ENCODE data around the gene ACCSL. TPM values are rescaled to one million over a fixed set of nuclear protein-coding genes. Genes with fewer than 3 reads are reported as not detected.

Gene ACCSL
- total RNA-seq, 1 experiment from 2014 or later, result not detected

- TF ChIP-seq EZH2 (IDR thresholded peaks at IDR 0.05; ENCODE audit: low read length, unreplicated experiment) (no peak), EZH2phosphoT487 (IDR thresholded peaks at IDR 0.05; ENCODE audit: borderline replicate concordance, low read length) (no peak)
- TF ChIP-seq, protein P1, sequence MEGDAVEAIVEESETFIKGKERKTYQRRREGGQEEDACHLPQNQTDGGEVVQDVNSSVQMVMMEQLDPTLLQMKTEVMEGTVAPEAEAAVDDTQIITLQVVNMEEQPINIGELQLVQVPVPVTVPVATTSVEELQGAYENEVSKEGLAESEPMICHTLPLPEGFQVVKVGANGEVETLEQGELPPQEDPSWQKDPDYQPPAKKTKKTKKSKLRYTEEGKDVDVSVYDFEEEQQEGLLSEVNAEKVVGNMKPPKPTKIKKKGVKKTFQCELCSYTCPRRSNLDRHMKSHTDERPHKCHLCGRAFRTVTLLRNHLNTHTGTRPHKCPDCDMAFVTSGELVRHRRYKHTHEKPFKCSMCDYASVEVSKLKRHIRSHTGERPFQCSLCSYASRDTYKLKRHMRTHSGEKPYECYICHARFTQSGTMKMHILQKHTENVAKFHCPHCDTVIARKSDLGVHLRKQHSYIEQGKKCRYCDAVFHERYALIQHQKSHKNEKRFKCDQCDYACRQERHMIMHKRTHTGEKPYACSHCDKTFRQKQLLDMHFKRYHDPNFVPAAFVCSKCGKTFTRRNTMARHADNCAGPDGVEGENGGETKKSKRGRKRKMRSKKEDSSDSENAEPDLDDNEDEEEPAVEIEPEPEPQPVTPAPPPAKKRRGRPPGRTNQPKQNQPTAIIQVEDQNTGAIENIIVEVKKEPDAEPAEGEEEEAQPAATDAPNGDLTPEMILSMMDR (conservative IDR thresholded peaks at IDR 0.05; ENCODE audit: low read depth, low read length), result no peak
These were observed 60.5 kb downstream of the ACCSL start for GRCh38 chr11:44108260-44108659.

More at GRCh38 chr11:44108260-44108659, 60.5 kb downstream of the ACCSL start:
- DNase-seq, result no peak
- ChIA-PET CTCF (no interaction called here), POLR2A (ENCODE audit: unreplicated experiment) (no interaction called here)
- intact Hi-C loops (cut with micrococcal nuclease), result no loop called here
- Histone ChIP-seq H3K27ac (ENCODE audit: low read length) (no peak overlapping the region), H3K4me1 (ENCODE audit: insufficient read depth, low read length) (no peaks in the 10 kb centered on the region), H3K36me3 (ENCODE audit: low read depth, low read length) (peaks cover 3% of the 10 kb centered on the region; the same call in 1 of the 2 replicates), H3K9ac (ENCODE audit: low read length) (no peak overlapping the region), H3F3A (ENCODE audit: low read length, unreplicated experiment) (no peaks in the 10 kb centered on the region), H3K27me3 (ENCODE audit: low read length) (no peaks in the 10 kb centered on the region), H2AFZ (ENCODE audit: low read length) (no peak overlapping the region), H3K79me2 (ENCODE audit: low read length) (peaks cover 4% of the 10 kb centered on the region; the same call in 1 of the 2 replicates), H3K9me3 (ENCODE audit: low read length) (no peaks in the 10 kb centered on the region), H3K9me2 (replicated peaks; ENCODE audit: low read length) (no peaks in the 10 kb centered on the region), H3K4me3 (ENCODE audit: low read length) (no peak overlapping the region), H3K4me2 (ENCODE audit: low read length) (no peak overlapping the region), H4K20me1 (ENCODE audit: low read length) (no peaks in the 10 kb centered on the region)
- BruUV-seq (replicated peaks), result no TSS peak
- ATAC-seq, result no peak

Other genes with a start within 250 kb of the ACCSL start
- 55.5 and 60.2 TPM in 2 replicates for gene ALKBH3, start 167.2 kb upstream of the ACCSL start, total RNA-seq (2014; rRNA removed)
- gene C11orf96, start 105.3 kb upstream of the ACCSL start, total RNA-seq (2014; rRNA removed), result 0.69 TPM in 1 of 2 replicates, not detected in the other
- gene ACCS, start 18.3 kb downstream of the ACCSL start, total RNA-seq (2014; rRNA removed), result 3.8 and 7.5 TPM in 2 replicates
- 74.2 and 77.0 TPM in 2 replicates for gene EXT2, start 47.7 kb downstream of the ACCSL start, total RNA-seq (2014; rRNA removed)